ENCODE results near the gene TTC21A. TPM values are rescaled to one million over a fixed set of nuclear protein-coding genes. Genes with fewer than 3 reads are reported as not detected.

The TTC21A gene
- total and polyA plus RNA-seq, 2 of the 13 experiments (the other 11 are each of a cell fraction or from before 2014, with no cell fraction given) = 0.31 to 1.5 TPM

DNA sequence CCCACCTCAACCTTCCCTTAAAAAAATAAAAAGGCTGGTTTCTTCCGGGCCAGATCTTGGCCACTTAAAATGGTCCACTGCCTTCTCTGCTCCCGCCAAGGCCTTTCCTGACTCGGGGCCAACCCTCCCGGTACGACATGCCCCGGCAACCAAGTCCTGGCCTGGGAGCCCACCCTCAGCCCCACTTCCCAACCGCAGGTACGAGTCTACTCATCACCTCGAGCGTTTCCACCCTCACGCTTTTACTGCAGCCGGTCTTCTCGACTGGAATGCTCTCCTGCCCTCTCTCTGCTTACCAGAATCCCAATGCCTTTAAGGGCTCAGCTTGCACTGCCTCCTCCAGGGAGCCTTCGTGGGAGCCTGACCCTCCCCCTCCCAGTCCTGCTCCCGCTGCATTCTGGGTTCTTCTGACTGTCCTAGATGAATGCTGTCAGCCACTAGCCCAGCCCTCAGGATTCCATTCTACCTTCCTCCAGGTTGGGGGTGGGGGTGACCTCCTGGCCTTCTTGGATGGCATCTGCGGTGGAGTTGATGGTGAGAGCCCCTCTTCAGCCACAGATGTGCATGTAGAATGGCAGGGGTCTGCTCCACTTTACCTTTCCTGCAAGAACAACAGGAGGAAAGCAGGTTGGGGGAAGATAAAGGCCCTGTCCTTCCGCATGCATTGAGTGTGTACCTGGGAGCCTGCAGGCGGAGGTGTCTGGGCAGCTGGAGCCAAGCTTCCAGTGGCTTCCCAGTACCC, 47.0 kb downstream of the TTC21A start (continued):
- TF ChIP-seq PHF21A (CRISPR knock-in tag; IDR thresholded peaks at IDR 0.05) (peak; percentile 56; the same call in 1 of the 2 replicates), NFYC (CRISPR knock-in tag; IDR thresholded peaks at IDR 0.05) (no peak), KAT2B (IDR thresholded peaks at IDR 0.05; ENCODE audit: borderline replicate concordance, low read depth, low read length) (no peak), MEIS2 (CRISPR knock-in tag; IDR thresholded peaks at IDR 0.05) (no peak), HOXA5 (CRISPR knock-in tag; IDR thresholded peaks at IDR 0.05) (no peak), ZNF20 (CRISPR knock-in tag; IDR thresholded peaks at IDR 0.05) (no peak), SALL1 (CRISPR knock-in tag; IDR thresholded peaks at IDR 0.05) (no peak; the same call in 1 of the 2 replicates), POLR2A (IDR thresholded peaks at IDR 0.05; ENCODE audit: insufficient read depth in 1 of 2, low read depth in 2 of 2, low read length in 2 of 2) (peak in 1 of 2 experiments; percentile 74; a peak in 2 of 4 replicates), HNRNPH1 (optimal IDR thresholded peaks at IDR 0.05; ENCODE audit: low read depth, low read length) (no peak), FOXJ3 (CRISPR knock-in tag; IDR thresholded peaks at IDR 0.05; ENCODE audit: borderline replicate concordance) (no peak), ZNF546 (CRISPR knock-in tag; conservative IDR thresholded peaks at IDR 0.05) (no peak), ARID5B (CRISPR knock-in tag; IDR thresholded peaks at IDR 0.05) (peak; percentile 45; the same call in 1 of the 2 replicates), SATB2 (CRISPR knock-in tag; IDR thresholded peaks at IDR 0.05) (no peak), MXD4 (CRISPR knock-in tag; IDR thresholded peaks at IDR 0.05) (peak; percentile 55; the same call in 1 of the 2 replicates), ATF7 (IDR thresholded peaks at IDR 0.05) (no peak), ATF7 (CRISPR knock-in tag; IDR thresholded peaks at IDR 0.05) (no peak), FOXA3 (CRISPR knock-in tag; IDR thresholded peaks at IDR 0.05) (peak; percentile 46; the same call in 1 of the 2 replicates), ZNF225 (CRISPR knock-in tag; IDR thresholded peaks at IDR 0.05) (peak; percentile 77), EED (CRISPR knock-in tag; IDR thresholded peaks at IDR 0.05) (no peak)
- TF ChIP-seq, protein P1, sequence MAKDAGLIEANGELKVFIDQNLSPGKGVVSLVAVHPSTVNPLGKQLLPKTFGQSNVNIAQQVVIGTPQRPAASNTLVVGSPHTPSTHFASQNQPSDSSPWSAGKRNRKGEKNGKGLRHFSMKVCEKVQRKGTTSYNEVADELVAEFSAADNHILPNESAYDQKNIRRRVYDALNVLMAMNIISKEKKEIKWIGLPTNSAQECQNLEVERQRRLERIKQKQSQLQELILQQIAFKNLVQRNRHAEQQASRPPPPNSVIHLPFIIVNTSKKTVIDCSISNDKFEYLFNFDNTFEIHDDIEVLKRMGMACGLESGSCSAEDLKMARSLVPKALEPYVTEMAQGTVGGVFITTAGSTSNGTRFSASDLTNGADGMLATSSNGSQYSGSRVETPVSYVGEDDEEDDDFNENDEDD (CRISPR knock-in tag; IDR thresholded peaks at IDR 0.05; ENCODE audit: borderline replicate concordance) = peak; percentile 14; the same call in 1 of the 2 replicates
- TF ChIP-seq, protein P2, sequence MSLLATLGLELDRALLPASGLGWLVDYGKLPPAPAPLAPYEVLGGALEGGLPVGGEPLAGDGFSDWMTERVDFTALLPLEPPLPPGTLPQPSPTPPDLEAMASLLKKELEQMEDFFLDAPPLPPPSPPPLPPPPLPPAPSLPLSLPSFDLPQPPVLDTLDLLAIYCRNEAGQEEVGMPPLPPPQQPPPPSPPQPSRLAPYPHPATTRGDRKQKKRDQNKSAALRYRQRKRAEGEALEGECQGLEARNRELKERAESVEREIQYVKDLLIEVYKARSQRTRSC (CRISPR knock-in tag; IDR thresholded peaks at IDR 0.05; ENCODE audit: low read depth) = no peak

Data from HepG2 (cell line).